ENCODE results near the gene SNCAIP.

GRCh38 chr5:122384739-122385235 is 72.8 kb downstream of the SNCAIP start:
- TF ChIP-seq, protein P1, sequence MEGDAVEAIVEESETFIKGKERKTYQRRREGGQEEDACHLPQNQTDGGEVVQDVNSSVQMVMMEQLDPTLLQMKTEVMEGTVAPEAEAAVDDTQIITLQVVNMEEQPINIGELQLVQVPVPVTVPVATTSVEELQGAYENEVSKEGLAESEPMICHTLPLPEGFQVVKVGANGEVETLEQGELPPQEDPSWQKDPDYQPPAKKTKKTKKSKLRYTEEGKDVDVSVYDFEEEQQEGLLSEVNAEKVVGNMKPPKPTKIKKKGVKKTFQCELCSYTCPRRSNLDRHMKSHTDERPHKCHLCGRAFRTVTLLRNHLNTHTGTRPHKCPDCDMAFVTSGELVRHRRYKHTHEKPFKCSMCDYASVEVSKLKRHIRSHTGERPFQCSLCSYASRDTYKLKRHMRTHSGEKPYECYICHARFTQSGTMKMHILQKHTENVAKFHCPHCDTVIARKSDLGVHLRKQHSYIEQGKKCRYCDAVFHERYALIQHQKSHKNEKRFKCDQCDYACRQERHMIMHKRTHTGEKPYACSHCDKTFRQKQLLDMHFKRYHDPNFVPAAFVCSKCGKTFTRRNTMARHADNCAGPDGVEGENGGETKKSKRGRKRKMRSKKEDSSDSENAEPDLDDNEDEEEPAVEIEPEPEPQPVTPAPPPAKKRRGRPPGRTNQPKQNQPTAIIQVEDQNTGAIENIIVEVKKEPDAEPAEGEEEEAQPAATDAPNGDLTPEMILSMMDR (IDR thresholded peaks at IDR 0.05; ENCODE audit: insufficient read depth, low read length, poor library complexity, severe bottlenecking), result no peak
- TF ChIP-seq EZH2phosphoT487 (conservative IDR thresholded peaks at IDR 0.05; ENCODE audit: low read length), result no peak
